Muscle of leg (tissue), 11 donors: Measurements from ENCODE around the gene DYNC2H1. TPM values are rescaled to one million over a fixed set of nuclear protein-coding genes. Genes with fewer than 3 reads are reported as not detected.
A peak's percentile ranks its signal among the peaks of the same experiment; 100 is the strongest.

ENCODE experiments used
- DNase-seq: peaks from one replicate; pipeline ENCODE4 v3.0.0; 2013
- H3K27ac ChIP-seq: one replicate; pipeline ENCODE4 v1.5.1; 2013; ENCODE audit warnings: mild to moderate bottlenecking, low read length, control low read depth
- H3K27me3 ChIP-seq: one replicate; pipeline ENCODE4 v1.6.1; 2013; ENCODE audit warnings: low read length; ENCODE audit not compliant: control insufficient read depth, insufficient read depth
- H3K36me3 ChIP-seq: one replicate; pipeline ENCODE4 v1.6.1; 2013; ENCODE audit warnings: low read length; ENCODE audit not compliant: control insufficient read depth, insufficient read depth
- H3K4me1 ChIP-seq: one replicate; pipeline ENCODE4 v1.6.1; 2013; ENCODE audit warnings: low read length; ENCODE audit not compliant: control insufficient read depth, insufficient read depth
- H3K4me3 ChIP-seq: one replicate; pipeline ENCODE4 v1.5.1; 2013; ENCODE audit warnings: low read length, control low read depth
- H3K9me3 ChIP-seq: replicated peaks from 2 replicates; pipeline ENCODE4 v1.6.1; 2013; ENCODE audit warnings: low read depth, low read length; ENCODE audit not compliant: control insufficient read depth
- WGBS: methylation state at CpG from one replicate; pipeline ENCODE4 v1.1.5; 2013; ENCODE audit warnings: missing lambda C conversion rate; ENCODE audit not compliant: insufficient coverage; 5-methylcytosine and 5-hydroxymethylcytosine counted together
- polyA plus RNA-seq, 8 donors: library from polyadenylated mRNA; unstranded; fragments of 120-200 nt; gene quantifications; one replicate each; pipeline versions ENCODE4 v1.2.1 to v1.2.3, GENCODE V29; 2013; ENCODE audit warnings: inconsistent platforms in 1 of 8, low replicate concordance in 1 of 8; ENCODE audit not compliant: insufficient read length in 8 of 8, insufficient read depth in 1 of 8
- total RNA-seq: library from RNA; stranded (reverse); fragments of 120-200 nt; gene quantifications from one replicate; pipeline ENCODE4 v1.2.4, GENCODE V29; 2013

The DYNC2H1 gene
- total and polyA plus RNA-seq, 9 donors = 9.8 to 17.2 (median 12.0) TPM

DNA sequence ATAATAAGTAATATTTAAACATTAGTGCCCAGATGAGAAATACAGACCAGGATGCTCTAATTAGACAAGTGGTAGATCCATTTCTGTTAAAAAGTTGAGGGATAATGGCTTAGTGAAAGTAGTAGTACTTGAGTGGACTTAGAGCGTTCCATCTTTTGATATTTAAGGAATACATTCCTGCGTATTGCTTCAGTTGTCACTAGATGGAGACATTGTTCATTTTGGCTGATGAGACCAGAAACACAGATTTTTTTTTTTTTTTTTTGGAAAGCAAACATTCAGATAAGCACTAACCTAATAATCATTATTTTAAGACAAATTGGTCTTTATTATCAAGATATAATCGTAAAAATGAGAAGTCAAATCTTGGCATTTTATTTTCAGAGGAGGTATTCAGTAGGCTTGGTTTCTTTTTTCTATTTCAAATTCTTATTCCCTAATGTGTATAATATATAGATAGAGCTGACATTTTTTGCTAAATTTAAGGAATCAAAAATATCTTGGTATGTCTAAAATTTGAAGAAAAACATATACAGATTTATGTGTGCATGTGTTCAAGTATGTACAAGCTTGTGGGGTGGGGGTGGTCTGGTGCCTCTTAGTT lies 92.9 kb downstream of the DYNC2H1 start:
- Histone ChIP-seq H3K27me3 (no peaks in the 10 kb centered on the region), H3K36me3 (peaks cover 4% of the 10 kb centered on the region), H3K4me1 (no peaks in the 10 kb centered on the region), H3K9me3 (no peaks in the 10 kb centered on the region), H3K27ac (no peak overlapping the region), H3K4me3 (no peak overlapping the region)
- DNase-seq = peak; percentile 53
- no CpG with 5 or more reads among the region's 3 CpGs for WGBS

DNA sequence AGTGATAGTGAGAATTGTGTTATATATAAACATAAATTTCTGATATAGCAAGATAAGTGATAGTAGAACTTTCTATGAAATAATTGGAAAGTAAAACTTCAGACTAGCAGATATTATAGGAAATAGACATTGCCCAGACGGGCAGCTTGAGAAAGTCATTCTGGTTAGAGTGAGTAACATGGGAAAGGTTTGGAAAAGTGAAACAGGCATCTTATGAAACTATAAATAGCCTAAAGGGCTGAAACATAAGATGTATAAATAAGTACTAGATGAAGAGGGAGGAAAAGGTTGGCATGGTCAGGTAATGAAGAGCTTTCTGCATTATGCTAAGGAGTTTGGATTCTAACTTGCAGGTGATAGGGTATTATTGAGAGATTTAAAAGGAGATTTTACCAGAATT lies 101.3 kb downstream of the DYNC2H1 start:
- Histone ChIP-seq H3K9me3 (no peaks in the 10 kb centered on the region), H3K27ac (no peak overlapping the region), H3K27me3 (no peaks in the 10 kb centered on the region), H3K4me3 (no peak overlapping the region), H3K36me3 (peaks cover 2% of the 10 kb centered on the region), H3K4me1 (no peaks in the 10 kb centered on the region)
- WGBS = no CpG with 5 or more reads among the region's 1 CpG
- DNase-seq = no peak

GRCh38 chr11:103215812-103216211 lies 106.6 kb downstream of the DYNC2H1 start:
- Histone ChIP-seq H3K9me3 (no peaks in the 10 kb centered on the region), H3K27me3 (no peaks in the 10 kb centered on the region), H3K36me3 (no peaks in the 10 kb centered on the region), H3K4me3 (no peak overlapping the region), H3K27ac (no peak overlapping the region), H3K4me1 (no peaks in the 10 kb centered on the region)
- WGBS = no CpG with 5 or more reads among the region's 1 CpG
- no peak for DNase-seq

DNA sequence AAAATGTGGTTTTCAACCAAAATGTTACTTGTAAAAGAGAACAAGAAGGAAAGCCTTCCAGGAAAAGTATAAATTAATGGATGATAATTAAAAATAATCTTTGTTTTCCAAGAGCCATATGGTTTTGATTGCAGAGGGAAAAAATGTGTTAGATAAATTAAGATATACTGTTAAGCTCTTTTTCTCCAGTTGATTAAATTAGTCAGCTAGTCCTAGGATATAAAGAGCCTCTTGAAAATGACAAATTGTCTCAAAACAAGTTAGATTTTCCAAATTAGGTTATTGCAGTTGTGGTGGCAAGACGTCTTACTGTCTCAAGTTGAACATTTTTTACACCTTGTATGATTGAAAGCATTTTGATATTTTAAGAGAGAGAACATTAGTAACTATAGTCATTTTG lies 110.9 kb downstream of the DYNC2H1 start:
- DNase-seq = no peak
- H3K9me3 ChIP-seq = no peaks in the 10 kb centered on the region
- no CpG with 5 or more reads among the region's 1 CpG for WGBS

DNA sequence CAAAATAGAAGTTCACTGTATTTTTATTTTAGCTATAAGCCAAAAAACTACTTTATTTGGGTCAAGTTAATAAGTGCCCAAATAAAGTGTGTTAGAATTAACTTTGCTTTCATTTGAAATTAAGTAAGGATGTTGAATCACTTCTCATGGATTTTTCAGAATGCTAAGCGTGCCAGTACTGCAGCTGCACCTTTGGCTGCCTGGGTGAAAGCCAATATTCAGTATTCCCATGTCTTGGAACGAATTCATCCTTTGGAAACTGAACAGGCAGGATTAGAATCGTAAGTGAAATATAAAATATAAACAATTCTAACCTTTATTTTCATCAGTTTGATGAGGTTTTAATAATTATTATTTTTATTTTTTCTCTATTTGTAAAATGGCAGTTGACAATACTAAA lies 113.6 kb downstream of the DYNC2H1 start:
- Histone ChIP-seq H3K4me3 (no peak overlapping the region), H3K27ac (no peak overlapping the region), H3K4me1 (no peaks in the 10 kb centered on the region), H3K9me3 (no peaks in the 10 kb centered on the region), H3K27me3 (no peaks in the 10 kb centered on the region), H3K36me3 (no peaks in the 10 kb centered on the region)
- peak; percentile 80 for DNase-seq
- WGBS = 17% methylated on average over 1 of the region's 3 CpGs

More for the DNA sequence above, 110.9 kb downstream of the DYNC2H1 start:
- Histone ChIP-seq H3K27me3 (no peaks in the 10 kb centered on the region), H3K4me1 (no peaks in the 10 kb centered on the region), H3K36me3 (no peaks in the 10 kb centered on the region), H3K4me3 (no peak overlapping the region), H3K27ac (no peak overlapping the region)

- no peak overlapping the region for H3K27ac ChIP-seq
- H3K27me3 ChIP-seq = no peaks in the 10 kb centered on the region
- 100% methylated on average over 2 of the region's 2 CpGs for WGBS
- H3K4me3 ChIP-seq = no peak overlapping the region
- H3K9me3 ChIP-seq = no peaks in the 10 kb centered on the region
- H3K36me3 ChIP-seq = no peaks in the 10 kb centered on the region
- no peaks in the 10 kb centered on the region for H3K4me1 ChIP-seq
- no peak for DNase-seq
Observed at GRCh38 chr11:103228807-103229206, 119.6 kb downstream of the DYNC2H1 start.

DNA sequence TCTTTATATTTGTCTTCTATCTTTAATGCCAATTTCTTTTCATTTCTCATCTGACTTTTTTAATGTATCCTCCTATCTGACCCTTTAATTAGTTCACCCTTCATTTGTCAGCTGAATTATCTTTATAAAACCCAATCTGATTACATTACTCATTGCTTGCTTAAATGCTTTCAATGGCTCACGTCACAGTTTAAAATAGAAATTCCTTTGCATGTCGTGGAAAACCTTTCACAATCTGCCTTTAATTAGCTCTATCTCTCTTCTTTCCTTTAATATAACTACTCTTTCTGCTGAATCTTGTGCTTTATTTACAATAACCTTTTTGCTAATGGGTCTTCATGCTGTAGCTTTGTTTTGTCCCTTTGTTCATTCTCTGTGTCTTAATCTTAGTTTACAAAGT lies 125.7 kb downstream of the DYNC2H1 start:
- no peaks in the 10 kb centered on the region for H3K9me3 ChIP-seq
- no peaks in the 10 kb centered on the region for H3K4me1 ChIP-seq
- no peak overlapping the region for H3K4me3 ChIP-seq
- WGBS = 50% methylated on average over 1 of the region's 2 CpGs
- no peak overlapping the region for H3K27ac ChIP-seq
- H3K27me3 ChIP-seq = no peaks in the 10 kb centered on the region
- H3K36me3 ChIP-seq = no peaks in the 10 kb centered on the region
- no peak for DNase-seq

DNA sequence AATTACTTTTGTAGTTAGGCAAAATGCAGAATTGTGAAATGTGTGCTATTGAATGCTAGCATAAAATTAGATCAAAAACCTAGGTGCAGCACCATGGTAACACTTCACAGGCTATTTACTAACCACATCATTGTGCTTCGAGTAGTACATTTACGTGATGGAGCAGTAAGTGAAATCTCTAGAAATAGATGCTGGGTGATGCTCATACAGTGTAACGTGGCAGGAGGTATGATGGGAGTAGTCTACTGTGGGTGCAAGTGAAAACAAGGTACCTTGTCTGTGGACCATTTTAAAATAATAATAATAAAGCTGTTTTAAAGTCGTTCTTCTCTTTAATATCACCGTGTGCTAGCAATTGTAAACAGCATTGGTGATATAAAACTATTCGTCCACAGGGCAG lies 132.3 kb downstream of the DYNC2H1 start:
- Histone ChIP-seq H3K9me3 (no peaks in the 10 kb centered on the region), H3K4me3 (no peak overlapping the region), H3K36me3 (peaks cover 4% of the 10 kb centered on the region), H3K27me3 (no peaks in the 10 kb centered on the region), H3K27ac (no peak overlapping the region), H3K4me1 (no peaks in the 10 kb centered on the region)
- whole genome bisulfite sequencing = 100% methylated on average over 1 of the region's 6 CpGs
- no peak for DNase-seq

GRCh38 chr11:103254123-103254522 lies 144.9 kb downstream of the DYNC2H1 start:
- H3K9me3 ChIP-seq = no peaks in the 10 kb centered on the region
- H3K27me3 ChIP-seq = no peaks in the 10 kb centered on the region
- H3K4me1 ChIP-seq = no peaks in the 10 kb centered on the region
- H3K27ac ChIP-seq = no peak overlapping the region
- no peaks in the 10 kb centered on the region for H3K36me3 ChIP-seq
- DNase-seq = no peak
- no peak overlapping the region for H3K4me3 ChIP-seq

DNA sequence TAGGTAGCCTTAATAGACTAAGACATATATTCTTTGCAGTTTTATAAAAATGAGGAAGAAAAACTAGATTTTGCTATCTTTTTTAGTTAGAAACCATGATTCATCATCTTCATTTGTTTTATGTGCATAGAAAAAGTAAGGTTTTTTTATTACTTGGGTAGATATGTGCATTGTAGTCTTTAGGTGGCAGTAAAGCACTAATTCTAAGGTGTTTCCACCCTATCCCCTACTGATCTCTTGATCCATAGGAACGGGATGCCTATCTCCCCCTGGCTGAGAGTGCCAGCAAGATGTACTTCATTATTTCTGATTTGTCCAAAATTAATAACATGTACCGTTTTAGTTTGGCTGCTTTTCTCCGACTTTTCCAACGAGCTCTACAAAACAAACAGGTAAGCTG lies 148.1 kb downstream of the DYNC2H1 start:
- Histone ChIP-seq H3K4me1 (no peaks in the 10 kb centered on the region), H3K27me3 (no peaks in the 10 kb centered on the region), H3K9me3 (no peaks in the 10 kb centered on the region), H3K36me3 (peaks cover 5% of the 10 kb centered on the region), H3K4me3 (no peak overlapping the region), H3K27ac (no peak overlapping the region)
- DNase-seq = peak; percentile 18
- WGBS = no CpG with 5 or more reads among the region's 4 CpGs
